ENCODE data around the gene ZNF91. TPM values are rescaled to one million over a fixed set of nuclear protein-coding genes. Genes with fewer than 3 reads are reported as not detected.
A peak's percentile ranks its signal among the peaks of the same experiment; 100 is the strongest.
"Not testable (repeated sequence)": the region's sequence is repeated elsewhere in the genome, so short reads cannot be mapped to it uniquely, and the experiment has no call there.

The ZNF91 gene
- 10 to 100 TPM; 36.5 to 42.9 TPM for total RNA-seq

DNA sequence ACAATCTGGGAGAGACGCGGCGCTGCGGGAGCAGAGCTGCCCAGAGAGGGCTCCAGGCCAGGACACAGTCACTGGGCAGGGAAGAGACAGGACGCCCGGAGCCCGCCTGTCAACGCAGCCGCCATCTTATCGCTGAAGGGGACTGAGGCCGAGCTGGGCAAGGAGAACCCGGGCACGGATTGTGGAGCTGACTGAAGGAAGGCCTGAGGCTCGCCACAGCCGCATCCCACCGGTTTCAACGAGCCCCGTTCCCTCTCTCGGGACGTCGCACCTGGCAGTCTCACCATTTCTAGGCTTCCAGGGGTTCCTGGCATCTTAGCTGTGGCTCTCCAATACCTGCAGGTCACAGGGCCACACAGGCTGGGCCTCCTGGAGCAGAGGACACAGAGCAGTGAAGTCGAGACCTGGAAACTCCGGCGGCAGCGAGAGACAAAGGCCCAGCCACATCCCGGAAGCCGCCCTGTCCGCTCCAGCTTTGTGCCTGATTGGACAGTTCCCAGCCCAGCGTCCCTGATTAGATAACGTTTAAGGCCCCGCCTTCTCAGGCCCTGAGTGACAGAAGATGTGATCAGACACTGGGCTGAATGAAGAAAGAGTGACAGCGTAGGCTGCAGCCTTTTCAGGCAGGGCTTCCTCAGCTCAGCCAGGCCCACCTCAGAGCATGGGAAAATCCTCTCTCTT lies at the start of gene ZNF91:
TSS of gene ZNF91 (minus strand) at position 431 of the 681 bp plus-strand sequence. CDS start at position 314, 117 bp downstream.
- no peaks in the 10 kb centered on the region for H3K27me3 Mint-ChIP-seq (ENCODE audit: low read depth)
- H3K9me3 Mint-ChIP-seq, result peaks cover 3 to 4% of the 10 kb centered on the region in 2 donors
- DNase-seq (peak; percentile 90 to 93), ATAC-seq (replicated peaks in 1 of 2) (peak; percentile 98 to 99)
- peak within 1 kb of the TSS; percentile 96 to 97 for H3K4me3 Mint-ChIP-seq
- H3K36me3 Mint-ChIP-seq (ENCODE audit: insufficient read depth in 2 of 2), result peaks cover 7 to 39% of the 10 kb centered on the region in 2 donors
- peaks cover 23% of the 10 kb centered on the region for H3K4me1 Mint-ChIP-seq (ENCODE audit: low read depth)
- peak within 1 kb of the TSS; percentile 89 for H3K27ac Mint-ChIP-seq

DNA sequence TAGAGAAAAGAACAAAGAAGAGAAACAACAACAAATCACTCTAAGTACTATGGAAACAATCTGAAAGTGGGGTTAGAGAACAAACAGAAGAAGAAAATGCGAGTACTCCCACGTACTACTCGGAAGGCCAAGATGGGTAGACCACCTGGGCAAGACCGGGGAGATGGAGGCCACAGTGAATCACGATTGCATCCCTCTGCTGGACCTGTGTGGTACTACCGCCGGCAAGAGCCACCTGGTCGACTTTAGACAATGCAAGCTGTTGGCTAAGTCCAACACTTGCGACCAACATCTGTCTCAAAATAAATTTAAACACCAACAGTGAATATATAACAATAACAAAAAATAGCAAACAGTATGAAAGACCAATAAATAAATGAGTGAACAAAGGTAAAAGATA lies 45.5 kb upstream of the ZNF91 start:
- Mint-ChIP-seq H3K4me1 (ENCODE audit: low read depth) (no peaks in the 10 kb centered on the region), H3K36me3 (ENCODE audit: insufficient read depth in 2 of 2) (peaks cover 12 to 37% of the 10 kb centered on the region in 2 donors), H3K27ac (no peak overlapping the region), H3K9me3 (peaks cover 17 to 25% of the 10 kb centered on the region in 2 donors), H3K4me3 (no peak overlapping the region), H3K27me3 (ENCODE audit: low read depth) (no peaks in the 10 kb centered on the region)
- DNase-seq (peak; percentile 3 to 14), ATAC-seq (replicated peaks in 1 of 2) (no peak)

GRCh38 chr19:23440207-23440606 lies 44.9 kb upstream of the ZNF91 start:
- peaks cover 17 to 23% of the 10 kb centered on the region in 2 donors for H3K9me3 Mint-ChIP-seq
- DNase-seq, result no peak
- H3K4me1 Mint-ChIP-seq (ENCODE audit: low read depth), result no peaks in the 10 kb centered on the region
- H3K4me3 Mint-ChIP-seq, result no peak overlapping the region
- peaks cover 12 to 37% of the 10 kb centered on the region in 2 donors for H3K36me3 Mint-ChIP-seq (ENCODE audit: insufficient read depth in 2 of 2)
- ATAC-seq (replicated peaks in 1 of 2), result no peak
- H3K27ac Mint-ChIP-seq, result no peak overlapping the region
- no peaks in the 10 kb centered on the region for H3K27me3 Mint-ChIP-seq (ENCODE audit: low read depth)

- ATAC-seq (replicated peaks in 1 of 2) (no peak), DNase-seq (no peak)
- Mint-ChIP-seq H3K4me1 (ENCODE audit: low read depth) (no peaks in the 10 kb centered on the region), H3K36me3 (ENCODE audit: insufficient read depth in 2 of 2) (peaks cover 14 to 40% of the 10 kb centered on the region in 2 donors), H3K27ac (no peak overlapping the region), H3K9me3 (peaks cover 21 to 23% of the 10 kb centered on the region in 2 donors), H3K4me3 (no peak overlapping the region), H3K27me3 (ENCODE audit: low read depth) (no peaks in the 10 kb centered on the region)
These were observed 44.4 kb upstream of the ZNF91 start for GRCh38 chr19:23439623-23440022.

DNA sequence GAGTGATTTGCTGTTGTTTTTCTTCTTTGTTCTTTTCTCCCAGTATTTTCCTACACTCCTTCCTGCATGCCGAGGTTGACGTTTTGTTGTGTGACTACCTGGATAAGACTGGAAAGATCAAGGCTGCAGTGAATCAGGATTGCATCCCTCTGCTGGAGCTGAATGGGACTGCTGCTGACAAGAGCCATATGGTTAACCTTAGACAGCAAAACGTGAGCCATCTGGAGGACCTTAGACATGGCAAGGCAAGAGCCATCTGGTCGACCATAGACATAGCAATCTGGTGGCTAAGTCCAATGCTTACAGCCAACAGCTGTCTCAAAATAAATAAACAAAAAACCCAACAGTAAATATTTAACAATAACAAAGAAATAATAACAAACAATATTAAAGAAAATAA lies 42.6 kb upstream of the ZNF91 start:
- Mint-ChIP-seq H3K27ac (no peak overlapping the region), H3K9me3 (peaks cover 26 to 27% of the 10 kb centered on the region in 2 donors), H3K4me3 (no peak overlapping the region), H3K4me1 (ENCODE audit: low read depth) (no peaks in the 10 kb centered on the region), H3K27me3 (ENCODE audit: low read depth) (no peaks in the 10 kb centered on the region), H3K36me3 (ENCODE audit: insufficient read depth in 2 of 2) (peaks cover 17 to 45% of the 10 kb centered on the region in 2 donors)
- ATAC-seq (replicated peaks in 1 of 2) (no peak), DNase-seq (no peak)

GRCh38 chr19:23436944-23437343 lies 41.7 kb upstream of the ZNF91 start:
- Mint-ChIP-seq H3K4me1 (ENCODE audit: low read depth) (no peaks in the 10 kb centered on the region), H3K4me3 (no peak overlapping the region), H3K27me3 (ENCODE audit: low read depth) (no peaks in the 10 kb centered on the region), H3K36me3 (ENCODE audit: insufficient read depth in 2 of 2) (peaks cover 17 to 45% of the 10 kb centered on the region in 2 donors), H3K9me3 (peaks cover 26 to 27% of the 10 kb centered on the region in 2 donors), H3K27ac (no peak overlapping the region)
- DNase-seq, result no peak
- ATAC-seq (replicated peaks in 1 of 2), result no peak

GRCh38 chr19:23436318-23436717 lies 41.0 kb upstream of the ZNF91 start:
- H3K9me3 Mint-ChIP-seq, result peaks cover 26 to 27% of the 10 kb centered on the region in 2 donors
- DNase-seq (peak in 1 of 2 donors; percentile 2), ATAC-seq (replicated peaks in 1 of 2) (no peak)
- H3K4me3 Mint-ChIP-seq, result no peak overlapping the region
- H3K4me1 Mint-ChIP-seq (ENCODE audit: low read depth), result no peaks in the 10 kb centered on the region
- H3K36me3 Mint-ChIP-seq (ENCODE audit: insufficient read depth in 2 of 2), result peaks cover 17 to 45% of the 10 kb centered on the region in 2 donors
- no peaks in the 10 kb centered on the region for H3K27me3 Mint-ChIP-seq (ENCODE audit: low read depth)
- no peak overlapping the region for H3K27ac Mint-ChIP-seq

- Mint-ChIP-seq H3K36me3 (ENCODE audit: insufficient read depth in 2 of 2) (peaks cover 3 to 7% of the 10 kb centered on the region in 2 donors), H3K27ac (no peak overlapping the region), H3K4me3 (no peak overlapping the region), H3K27me3 (ENCODE audit: low read depth) (no peaks in the 10 kb centered on the region), H3K4me1 (ENCODE audit: low read depth) (peaks cover 4% of the 10 kb centered on the region), H3K9me3 (peaks cover 0 to 4% of the 10 kb centered on the region in 2 donors)
- DNase-seq (no peak), ATAC-seq (replicated peaks in 1 of 2) (no peak)
These were observed 25.6 kb upstream of the ZNF91 start for GRCh38 chr19:23420824-23421223.

DNA sequence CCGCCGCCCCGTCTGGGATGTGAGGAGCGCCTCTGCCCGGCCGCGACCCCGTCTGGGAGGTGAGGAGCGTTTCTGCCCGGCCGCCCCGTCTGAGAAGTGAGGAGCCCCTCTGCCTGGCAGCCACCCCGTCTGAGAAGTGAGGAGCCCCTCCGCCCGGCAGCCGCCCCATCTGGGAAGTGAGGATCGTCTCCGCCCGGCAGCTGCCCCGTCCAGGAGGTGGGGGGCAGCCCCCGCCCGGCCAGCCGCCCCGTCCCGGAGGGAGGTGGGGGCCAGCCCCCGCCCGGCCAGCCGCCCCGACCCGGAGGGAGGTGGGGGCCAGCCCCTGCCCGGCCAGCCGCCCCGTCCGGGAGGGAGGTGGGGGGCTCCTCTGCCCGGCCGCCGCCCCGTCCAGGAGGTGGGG lies 24.0 kb upstream of the ZNF91 start:
- DNase-seq; ATAC-seq (replicated peaks in 1 of 2); H3K4me3 Mint-ChIP-seq; H3K27ac Mint-ChIP-seq; H3K36me3 Mint-ChIP-seq (ENCODE audit: insufficient read depth in 2 of 2); H3K9me3 Mint-ChIP-seq: not testable (repeated sequence)
- H3K4me1 Mint-ChIP-seq (ENCODE audit: low read depth), result peaks cover 10% of the 10 kb centered on the region
- H3K27me3 Mint-ChIP-seq (ENCODE audit: low read depth), result peaks cover 10% of the 10 kb centered on the region

- H3K27me3 Mint-ChIP-seq (ENCODE audit: low read depth), result peaks cover 21% of the 10 kb centered on the region
- no peak overlapping the region for H3K27ac Mint-ChIP-seq
- H3K4me3 Mint-ChIP-seq, result peak overlapping the region; percentile 75 to 78
- H3K9me3 Mint-ChIP-seq, result peaks cover 0 to 3% of the 10 kb centered on the region in 2 donors
- peaks cover 10% of the 10 kb centered on the region for H3K4me1 Mint-ChIP-seq (ENCODE audit: low read depth)
- ATAC-seq (replicated peaks in 1 of 2) (peak; percentile 31 to 58), DNase-seq (peak in 1 of 2 donors; percentile 3)
- peaks cover 2 to 9% of the 10 kb centered on the region in 2 donors for H3K36me3 Mint-ChIP-seq (ENCODE audit: insufficient read depth in 2 of 2)
These were observed 20.4 kb upstream of the ZNF91 start for GRCh38 chr19:23415561-23416191.

- H3K36me3 Mint-ChIP-seq (ENCODE audit: insufficient read depth in 2 of 2), result peaks cover under 1 to 6% of the 10 kb centered on the region in 2 donors
- peaks cover 21% of the 10 kb centered on the region for H3K27me3 Mint-ChIP-seq (ENCODE audit: low read depth)
- DNase-seq (no peak), ATAC-seq (replicated peaks in 1 of 2) (peak; percentile 32 to 46)
- H3K27ac Mint-ChIP-seq, result no peak overlapping the region
- peaks cover 0 to under 1% of the 10 kb centered on the region in 2 donors for H3K9me3 Mint-ChIP-seq
- peaks cover 10% of the 10 kb centered on the region for H3K4me1 Mint-ChIP-seq (ENCODE audit: low read depth)
- peak overlapping the region; percentile 75 to 78 for H3K4me3 Mint-ChIP-seq
These were observed 19.8 kb upstream of the ZNF91 start for GRCh38 chr19:23415034-23415433.

DNA sequence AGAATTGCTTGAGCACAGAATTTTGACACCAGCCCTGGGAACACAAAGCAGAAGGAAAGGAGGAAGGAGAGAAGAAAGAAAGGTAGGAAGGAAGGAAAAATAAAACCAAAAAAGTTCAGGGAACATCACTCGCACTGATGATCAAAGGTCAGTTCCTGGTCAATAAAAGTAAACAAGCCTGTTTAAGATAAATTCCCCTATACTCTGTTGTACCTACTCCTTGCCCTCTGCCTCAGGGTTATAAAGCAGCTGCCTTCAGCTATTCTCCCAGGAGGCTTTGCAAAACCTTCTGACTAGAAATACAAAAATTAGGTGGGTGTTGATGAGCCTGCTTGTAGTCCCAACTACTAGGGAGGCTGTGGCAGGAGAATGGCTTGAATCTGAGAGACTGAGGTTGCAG lies 14.9 kb upstream of the ZNF91 start:
- no peak for DNase-seq
- H3K4me3 Mint-ChIP-seq, result no peak overlapping the region
- peaks cover 10% of the 10 kb centered on the region for H3K4me1 Mint-ChIP-seq (ENCODE audit: low read depth)
- peaks cover 2 to 3% of the 10 kb centered on the region in 2 donors for H3K36me3 Mint-ChIP-seq (ENCODE audit: insufficient read depth in 2 of 2)
- peaks cover 0 to 2% of the 10 kb centered on the region in 2 donors for H3K9me3 Mint-ChIP-seq
- no peak overlapping the region for H3K27ac Mint-ChIP-seq
- ATAC-seq (replicated peaks in 1 of 2), result no peak
- peaks cover 20% of the 10 kb centered on the region for H3K27me3 Mint-ChIP-seq (ENCODE audit: low read depth)

DNA sequence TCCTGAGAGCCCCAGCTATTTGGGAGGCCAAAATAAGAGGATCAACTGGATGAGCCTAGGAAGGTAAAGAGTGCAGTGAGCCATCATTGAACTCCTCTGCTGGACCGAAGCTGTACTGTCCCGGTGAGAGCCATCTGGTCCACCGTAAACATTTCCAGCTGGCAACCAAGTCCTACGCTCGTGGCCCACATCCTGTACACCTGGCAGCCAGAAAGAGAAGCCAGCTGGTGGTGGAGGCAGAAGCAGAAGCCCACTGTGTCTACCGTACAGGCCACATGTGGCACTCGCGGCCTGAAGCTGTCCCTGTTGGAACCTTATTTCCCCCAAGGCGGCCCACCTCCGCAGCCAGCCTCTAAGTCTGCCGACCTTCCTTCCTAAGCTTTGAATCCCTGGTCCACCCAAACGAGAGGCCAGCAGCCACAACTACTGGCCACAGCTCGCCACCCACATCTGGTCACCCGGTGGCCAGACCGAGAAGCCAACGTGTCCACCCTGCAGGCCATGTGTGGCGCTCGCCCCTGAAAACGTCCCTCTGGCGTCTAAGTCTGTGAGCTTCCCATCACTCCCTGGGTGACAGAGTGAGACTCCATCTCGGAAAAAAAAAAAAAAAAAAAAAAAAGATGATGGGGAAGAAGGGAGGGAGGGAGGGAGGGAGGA lies 14.2 kb upstream of the ZNF91 start:
- no peak for DNase-seq
- no peak overlapping the region for H3K27ac Mint-ChIP-seq
- H3K4me1 Mint-ChIP-seq (ENCODE audit: low read depth), result peaks cover 7% of the 10 kb centered on the region
- no peak for ATAC-seq (replicated peaks in 1 of 2)
- peaks cover 0 to 2% of the 10 kb centered on the region in 2 donors for H3K9me3 Mint-ChIP-seq
- H3K4me3 Mint-ChIP-seq, result no peak overlapping the region
- peaks cover 1 to 2% of the 10 kb centered on the region in 2 donors for H3K36me3 Mint-ChIP-seq (ENCODE audit: insufficient read depth in 2 of 2)
- H3K27me3 Mint-ChIP-seq (ENCODE audit: low read depth), result peaks cover 13% of the 10 kb centered on the region
